ENCODE measurements around the gene COX4I1.

COX4I1 gene

DNA sequence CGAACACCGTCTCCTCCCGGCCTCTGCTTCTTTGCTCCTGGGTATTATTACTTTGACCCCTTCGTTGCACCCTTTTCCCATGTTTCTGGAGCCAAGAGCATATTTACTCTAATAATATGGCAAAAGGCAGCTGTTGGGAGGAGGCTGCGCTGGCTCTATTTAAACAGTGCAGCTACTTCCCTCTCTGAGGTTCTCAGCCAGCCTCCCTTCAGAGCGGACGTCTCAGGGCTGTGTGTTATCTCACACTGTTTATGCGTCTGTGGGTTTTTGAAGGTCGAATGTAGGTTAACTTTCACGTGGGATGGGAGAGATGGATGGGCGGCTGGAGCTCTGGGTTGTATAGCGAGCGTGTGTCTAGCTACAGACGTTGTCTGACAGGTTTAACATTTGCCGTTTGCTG is 45.3 kb downstream of the COX4I1 start:
- Histone ChIP-seq H3K36me3 (ENCODE audit: control insufficient read depth in 1 of 2, insufficient read depth in 2 of 2, low read length in 2 of 2) (no peaks in the 10 kb centered on the region), H3K4me1 (ENCODE audit: control insufficient read depth in 1 of 2, insufficient read depth in 2 of 2, low read length in 2 of 2) (peaks cover 0 to 11% of the 10 kb centered on the region in 2 donors), H3K4me3 (ENCODE audit: low read depth in 1 of 2, low read length in 2 of 2) (peak overlapping the region in 1 of 2 donors; percentile 21), H3K9me3 (ENCODE audit: control insufficient read depth in 1 of 2, low read length in 2 of 2) (no peaks in the 10 kb centered on the region), H3K27me3 (ENCODE audit: low read depth, low read length) (no peaks in the 10 kb centered on the region), H3K27ac (ENCODE audit: low read length) (no peak overlapping the region)

GRCh38 chr16:85845266-85845665 is 45.8 kb downstream of the COX4I1 start:
- H3K9me3 ChIP-seq (ENCODE audit: control insufficient read depth in 1 of 2, low read length in 2 of 2), result no peaks in the 10 kb centered on the region
- H3K36me3 ChIP-seq (ENCODE audit: control insufficient read depth in 1 of 2, insufficient read depth in 2 of 2, low read length in 2 of 2), result no peaks in the 10 kb centered on the region
- peak overlapping the region in 1 of 2 donors; percentile 21 for H3K4me3 ChIP-seq (ENCODE audit: low read depth in 1 of 2, low read length in 2 of 2)
- H3K4me1 ChIP-seq (ENCODE audit: control insufficient read depth in 1 of 2, insufficient read depth in 2 of 2, low read length in 2 of 2), result peaks cover 0 to 11% of the 10 kb centered on the region in 2 donors
- no peak overlapping the region for H3K27ac ChIP-seq (ENCODE audit: low read length)
- no peaks in the 10 kb centered on the region for H3K27me3 ChIP-seq (ENCODE audit: low read depth, low read length)

GRCh38 chr16:85846461-85846860 is 47.0 kb downstream of the COX4I1 start:
- no peaks in the 10 kb centered on the region for H3K36me3 ChIP-seq (ENCODE audit: control insufficient read depth in 1 of 2, insufficient read depth in 2 of 2, low read length in 2 of 2)
- H3K27me3 ChIP-seq (ENCODE audit: low read depth, low read length), result no peaks in the 10 kb centered on the region
- H3K27ac ChIP-seq (ENCODE audit: low read length), result no peak overlapping the region
- no peaks in the 10 kb centered on the region for H3K9me3 ChIP-seq (ENCODE audit: control insufficient read depth in 1 of 2, low read length in 2 of 2)
- peaks cover 0 to 11% of the 10 kb centered on the region in 2 donors for H3K4me1 ChIP-seq (ENCODE audit: control insufficient read depth in 1 of 2, insufficient read depth in 2 of 2, low read length in 2 of 2)
- no peak overlapping the region for H3K4me3 ChIP-seq (ENCODE audit: low read depth in 1 of 2, low read length in 2 of 2)

DNA sequence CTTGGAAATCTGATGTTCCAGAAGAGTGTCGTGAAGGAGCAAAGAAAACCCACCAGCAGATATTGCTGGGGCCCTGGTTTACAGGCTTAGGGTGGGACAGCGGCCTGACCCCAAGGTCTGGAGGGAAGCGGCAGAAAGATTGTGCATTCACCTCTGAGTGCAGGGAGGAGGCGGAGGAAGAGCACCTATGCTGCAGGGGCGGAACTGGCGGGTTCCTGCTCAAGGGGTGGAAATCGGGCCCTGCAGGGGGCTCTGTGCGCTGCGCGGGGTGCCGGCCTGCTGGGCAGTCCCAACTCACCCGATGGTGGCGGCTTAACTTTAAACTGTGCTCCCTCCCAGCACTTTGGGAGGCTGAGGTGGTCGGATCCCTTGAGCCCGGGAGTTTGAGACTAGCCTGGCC is 47.5 kb downstream of the COX4I1 start:
- Histone ChIP-seq H3K9me3 (ENCODE audit: control insufficient read depth in 1 of 2, low read length in 2 of 2) (no peaks in the 10 kb centered on the region), H3K36me3 (ENCODE audit: control insufficient read depth in 1 of 2, insufficient read depth in 2 of 2, low read length in 2 of 2) (no peaks in the 10 kb centered on the region), H3K27ac (ENCODE audit: low read length) (no peak overlapping the region), H3K27me3 (ENCODE audit: low read depth, low read length) (no peaks in the 10 kb centered on the region), H3K4me1 (ENCODE audit: control insufficient read depth in 1 of 2, insufficient read depth in 2 of 2, low read length in 2 of 2) (peaks cover 0 to 11% of the 10 kb centered on the region in 2 donors), H3K4me3 (ENCODE audit: low read depth in 1 of 2, low read length in 2 of 2) (no peak overlapping the region)

DNA sequence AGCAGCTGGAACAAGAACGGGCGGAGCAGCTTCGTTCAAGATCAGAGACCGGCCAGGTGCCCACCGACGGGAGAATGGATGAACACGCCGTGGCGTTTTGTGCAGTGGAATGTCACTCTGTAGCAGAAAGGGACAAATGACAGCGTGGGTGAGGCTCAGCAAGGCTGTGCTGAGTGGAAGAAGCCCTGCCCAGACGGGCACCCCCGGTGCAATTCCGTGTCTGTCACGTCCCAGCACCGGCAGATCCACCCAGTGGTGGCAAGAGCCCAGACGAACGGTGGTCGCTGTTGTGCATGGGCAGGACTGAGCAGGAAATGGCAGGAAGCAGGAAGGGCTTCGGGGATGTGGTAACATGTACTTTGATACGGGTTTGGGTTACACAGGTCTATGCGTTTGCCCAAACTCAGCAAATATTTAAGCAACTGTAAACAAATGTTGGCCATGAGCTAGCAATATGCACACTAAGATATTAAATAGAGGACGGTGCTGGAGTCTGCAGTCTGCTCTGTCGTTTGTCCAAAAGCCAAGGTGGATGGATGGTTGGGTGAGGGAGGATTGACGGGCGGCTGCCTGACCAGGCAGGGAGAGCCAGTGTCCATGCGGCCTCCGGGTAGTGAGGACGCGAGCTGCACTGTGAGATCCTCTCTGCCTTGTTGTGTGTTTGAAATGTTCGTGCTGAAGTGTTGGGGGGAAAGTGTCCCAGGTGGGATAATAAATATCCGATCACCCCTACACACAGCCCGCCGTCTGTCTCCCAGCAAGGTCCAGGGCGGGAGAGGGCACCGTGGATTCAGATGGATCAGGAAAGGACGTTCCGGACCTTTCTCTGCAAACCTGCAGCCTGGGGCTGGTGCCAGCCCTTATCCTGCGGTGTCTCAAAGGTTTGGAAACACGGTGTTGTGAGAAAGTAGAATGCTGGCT is 48.4 kb downstream of the COX4I1 start:
- Histone ChIP-seq H3K36me3 (ENCODE audit: control insufficient read depth in 1 of 2, insufficient read depth in 2 of 2, low read length in 2 of 2) (no peaks in the 10 kb centered on the region), H3K27me3 (ENCODE audit: low read depth, low read length) (no peaks in the 10 kb centered on the region), H3K9me3 (ENCODE audit: control insufficient read depth in 1 of 2, low read length in 2 of 2) (no peaks in the 10 kb centered on the region), H3K4me1 (ENCODE audit: control insufficient read depth in 1 of 2, insufficient read depth in 2 of 2, low read length in 2 of 2) (peaks cover 0 to 11% of the 10 kb centered on the region in 2 donors), H3K27ac (ENCODE audit: low read length) (no peak overlapping the region), H3K4me3 (ENCODE audit: low read depth in 1 of 2, low read length in 2 of 2) (no peak overlapping the region)

DNA sequence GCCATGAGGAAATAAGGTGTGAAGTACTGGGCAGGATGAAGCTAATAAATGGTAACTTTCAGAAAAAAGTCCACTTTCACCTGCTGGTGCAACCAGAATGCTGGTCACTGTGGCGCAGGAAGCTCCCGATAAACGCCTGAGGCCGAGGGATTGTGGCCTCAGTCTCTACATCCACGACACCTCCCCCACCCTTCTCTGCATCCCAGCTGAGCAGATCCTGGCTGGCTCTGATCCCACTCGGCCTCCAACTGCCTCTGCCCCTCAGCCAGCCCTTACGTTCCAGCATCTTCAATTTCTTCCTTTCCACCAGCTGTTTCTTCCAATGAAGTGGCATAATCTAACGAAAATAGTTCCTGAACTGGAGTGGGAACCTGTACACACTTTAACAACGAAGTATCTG is 49.5 kb downstream of the COX4I1 start:
- Histone ChIP-seq H3K27ac (ENCODE audit: low read length) (no peak overlapping the region), H3K36me3 (ENCODE audit: control insufficient read depth in 1 of 2, insufficient read depth in 2 of 2, low read length in 2 of 2) (no peaks in the 10 kb centered on the region), H3K4me3 (ENCODE audit: low read depth in 1 of 2, low read length in 2 of 2) (no peak overlapping the region), H3K27me3 (ENCODE audit: low read depth, low read length) (no peaks in the 10 kb centered on the region), H3K9me3 (ENCODE audit: control insufficient read depth in 1 of 2, low read length in 2 of 2) (no peaks in the 10 kb centered on the region), H3K4me1 (ENCODE audit: control insufficient read depth in 1 of 2, insufficient read depth in 2 of 2, low read length in 2 of 2) (peaks cover 0 to 11% of the 10 kb centered on the region in 2 donors)

DNA sequence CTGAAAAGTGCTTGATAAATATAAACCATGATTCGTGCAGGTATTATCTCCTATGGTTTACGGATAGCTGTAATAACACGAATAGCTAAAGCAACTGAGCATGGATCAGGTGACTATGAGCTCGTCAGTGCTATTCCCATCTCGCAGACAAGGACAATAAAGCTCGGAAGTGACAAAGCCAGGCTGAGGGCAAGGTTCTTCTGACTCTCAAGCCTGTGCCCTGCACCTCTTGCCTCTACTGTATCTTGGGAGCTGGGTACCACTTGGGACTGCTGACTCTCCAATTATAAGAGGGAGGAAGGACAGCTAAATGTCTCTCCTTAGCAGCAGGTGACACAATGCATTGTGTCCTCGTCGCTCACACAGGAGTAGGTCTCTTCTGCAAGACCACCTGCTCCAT is 49.9 kb downstream of the COX4I1 start:
- no peaks in the 10 kb centered on the region for H3K27me3 ChIP-seq (ENCODE audit: low read depth, low read length)
- H3K9me3 ChIP-seq (ENCODE audit: control insufficient read depth in 1 of 2, low read length in 2 of 2), result no peaks in the 10 kb centered on the region
- H3K4me3 ChIP-seq (ENCODE audit: low read depth in 1 of 2, low read length in 2 of 2), result no peak overlapping the region
- peaks cover 0 to 11% of the 10 kb centered on the region in 2 donors for H3K4me1 ChIP-seq (ENCODE audit: control insufficient read depth in 1 of 2, insufficient read depth in 2 of 2, low read length in 2 of 2)
- no peak overlapping the region for H3K27ac ChIP-seq (ENCODE audit: low read length)
- no peaks in the 10 kb centered on the region for H3K36me3 ChIP-seq (ENCODE audit: control insufficient read depth in 1 of 2, insufficient read depth in 2 of 2, low read length in 2 of 2)

- Histone ChIP-seq H3K27me3 (ENCODE audit: low read depth, low read length) (no peaks in the 10 kb centered on the region), H3K27ac (ENCODE audit: low read length) (no peak overlapping the region), H3K4me3 (ENCODE audit: low read depth in 1 of 2, low read length in 2 of 2) (no peak overlapping the region), H3K9me3 (ENCODE audit: control insufficient read depth in 1 of 2, low read length in 2 of 2) (no peaks in the 10 kb centered on the region), H3K4me1 (ENCODE audit: control insufficient read depth in 1 of 2, insufficient read depth in 2 of 2, low read length in 2 of 2) (peaks cover 0 to 3% of the 10 kb centered on the region in 2 donors), H3K36me3 (ENCODE audit: control insufficient read depth in 1 of 2, insufficient read depth in 2 of 2, low read length in 2 of 2) (no peaks in the 10 kb centered on the region)
These were observed 50.9 kb downstream of the COX4I1 start for GRCh38 chr16:85850344-85850880.

GRCh38 chr16:85851034-85851785 is 51.7 kb downstream of the COX4I1 start:
- Histone ChIP-seq H3K4me3 (ENCODE audit: low read depth in 1 of 2, low read length in 2 of 2) (no peak overlapping the region), H3K36me3 (ENCODE audit: control insufficient read depth in 1 of 2, insufficient read depth in 2 of 2, low read length in 2 of 2) (no peaks in the 10 kb centered on the region), H3K9me3 (ENCODE audit: control insufficient read depth in 1 of 2, low read length in 2 of 2) (no peaks in the 10 kb centered on the region), H3K27ac (ENCODE audit: low read length) (no peak overlapping the region), H3K27me3 (ENCODE audit: low read depth, low read length) (no peaks in the 10 kb centered on the region), H3K4me1 (ENCODE audit: control insufficient read depth in 1 of 2, insufficient read depth in 2 of 2, low read length in 2 of 2) (peaks cover 0 to 3% of the 10 kb centered on the region in 2 donors)

GRCh38 chr16:85853547-85854545 is 54.4 kb downstream of the COX4I1 start:
- no peaks in the 10 kb centered on the region for H3K27me3 ChIP-seq (ENCODE audit: low read depth, low read length)
- peak overlapping the region; percentile 14 for H3K27ac ChIP-seq (ENCODE audit: low read length)

More at GRCh38 chr16:85853547-85854545, 54.4 kb downstream of the COX4I1 start:
- no peaks in the 10 kb centered on the region for H3K36me3 ChIP-seq (ENCODE audit: control insufficient read depth in 1 of 2, insufficient read depth in 2 of 2, low read length in 2 of 2)
- H3K4me3 ChIP-seq (ENCODE audit: low read depth in 1 of 2, low read length in 2 of 2), result no peak overlapping the region
- peaks cover 0 to 3% of the 10 kb centered on the region in 2 donors for H3K4me1 ChIP-seq (ENCODE audit: control insufficient read depth in 1 of 2, insufficient read depth in 2 of 2, low read length in 2 of 2)
- no peaks in the 10 kb centered on the region for H3K9me3 ChIP-seq (ENCODE audit: control insufficient read depth in 1 of 2, low read length in 2 of 2)
